HEK293 (cell line): Measurements from ENCODE around the gene NOP9.

Experiments used
- CTCF ChIA-PET: fragments of 350-600 bp; formaldehyde crosslinking; extraction: SDS; loops from one replicate; lab custom pipeline; 2021; ENCODE audit warnings: antibody characterized with exemption; lab: Yijun Ruan, JAX
- POLR2A ChIA-PET: fragments of 300-600 bp; formaldehyde crosslinking; extraction: SDS; loops from one replicate; lab custom pipeline; 2020; ENCODE audit warnings: antibody characterized with exemption, inconsistent platforms; lab: Yijun Ruan, JAX
- H3K27ac ChIP-seq: fragments of 200-500 bp; sonication (Bioruptor generic); 2 replicates; pipeline ENCODE4 v1.5.1; 2014; ENCODE audit warnings: low read depth, low read length, control low read depth, inconsistent platforms; ENCODE audit errors: extremely low read depth
- H3K36me3 ChIP-seq, 2 experiments: fragments of 200-500 bp in 1 of 2; sonication (Bioruptor generic) in 1 of 2; 1 replicate in 1 of 2; 2 replicates in 1 of 2; pipeline ENCODE4 v1.5.1; 2014 to 2017; ENCODE audit warnings: inconsistent platforms in 2 of 2, low read length in 2 of 2; ENCODE audit not compliant: control insufficient read depth in 2 of 2, insufficient read depth in 1 of 2
- H3K4me1 ChIP-seq: fragments of 200-500 bp; sonication (Bioruptor generic); 2 replicates; pipeline ENCODE4 v1.5.1; 2014; ENCODE audit warnings: mild to moderate bottlenecking, low read length, inconsistent platforms; ENCODE audit not compliant: control insufficient read depth, insufficient read depth
- H3K4me3 ChIP-seq: 2 replicates; pipeline ENCODE4 v1.5.1; 2011; ENCODE audit warnings: low read depth, mild to moderate bottlenecking, control low read depth, low read length, moderate library complexity
- H3K9me3 ChIP-seq: fragments of 200-500 bp; sonication (Bioruptor generic); 2 replicates; pipeline ENCODE4 v1.5.1; 2014; ENCODE audit warnings: low read depth, low read length, inconsistent platforms; ENCODE audit not compliant: control insufficient read depth, insufficient read depth
- EGR2 ChIP-seq: fragments of 450-650 bp; formaldehyde crosslinking; IDR thresholded peaks from 2 replicates; pipeline ENCODE4 v1.5.1; 2016; ENCODE audit warnings: low read depth, missing biosample characterization, missing genetic modification characterization
- REST ChIP-seq: fragments of 450-650 bp; formaldehyde crosslinking; IDR thresholded peaks from 2 replicates; pipeline ENCODE4 v1.5.1; 2016; ENCODE audit warnings: missing biosample characterization, missing genetic modification characterization
- YY2 ChIP-seq: fragments of 450-650 bp; formaldehyde crosslinking; IDR thresholded peaks from 2 replicates; pipeline ENCODE4 v1.5.1; 2016; ENCODE audit warnings: missing biosample characterization, missing genetic modification characterization
- ZFHX2 ChIP-seq: fragments of 450-650 bp; formaldehyde crosslinking; conservative IDR thresholded peaks from 2 replicates; pipeline ENCODE4 v1.5.1; 2016; ENCODE audit warnings: missing biosample characterization, missing genetic modification characterization
- ZNF202 ChIP-seq: fragments of 450-650 bp; formaldehyde crosslinking; IDR thresholded peaks from 2 replicates; pipeline ENCODE4 v1.5.1; 2016; ENCODE audit warnings: missing biosample characterization, missing genetic modification characterization, borderline replicate concordance
- ZNF585B ChIP-seq: fragments of 450-650 bp; formaldehyde crosslinking; IDR thresholded peaks from 2 replicates; pipeline ENCODE4 v1.5.1; 2016; ENCODE audit warnings: missing biosample characterization, missing genetic modification characterization
- ZNF677 ChIP-seq: fragments of 450-650 bp; IDR thresholded peaks from 2 replicates; pipeline ENCODE4 v1.5.0; 2018; ENCODE audit warnings: missing biosample characterization, mild to moderate bottlenecking, missing genetic modification characterization, moderate library complexity
- ZNF785 ChIP-seq: fragments of 450-650 bp; formaldehyde crosslinking; IDR thresholded peaks from 2 replicates; pipeline ENCODE4 v1.5.1; 2016; ENCODE audit warnings: missing biosample characterization, missing genetic modification characterization
- ZNF792 ChIP-seq: fragments of 450-650 bp; formaldehyde crosslinking; IDR thresholded peaks from 2 replicates; pipeline ENCODE4 v1.5.1; 2016; ENCODE audit warnings: missing biosample characterization, missing genetic modification characterization
- TF ChIP-seq, protein P1 (sequence below): fragments of 450-650 bp; formaldehyde crosslinking; IDR thresholded peaks from 2 replicates; pipeline ENCODE4 v1.5.1; 2016; ENCODE audit warnings: missing biosample characterization, missing genetic modification characterization
- TF ChIP-seq, protein P2 (sequence below): fragments of 450-650 bp; formaldehyde crosslinking; IDR thresholded peaks from 2 replicates; pipeline ENCODE4 v1.5.1; 2016; ENCODE audit warnings: missing biosample characterization, missing genetic modification characterization

Gene NOP9

DNA sequence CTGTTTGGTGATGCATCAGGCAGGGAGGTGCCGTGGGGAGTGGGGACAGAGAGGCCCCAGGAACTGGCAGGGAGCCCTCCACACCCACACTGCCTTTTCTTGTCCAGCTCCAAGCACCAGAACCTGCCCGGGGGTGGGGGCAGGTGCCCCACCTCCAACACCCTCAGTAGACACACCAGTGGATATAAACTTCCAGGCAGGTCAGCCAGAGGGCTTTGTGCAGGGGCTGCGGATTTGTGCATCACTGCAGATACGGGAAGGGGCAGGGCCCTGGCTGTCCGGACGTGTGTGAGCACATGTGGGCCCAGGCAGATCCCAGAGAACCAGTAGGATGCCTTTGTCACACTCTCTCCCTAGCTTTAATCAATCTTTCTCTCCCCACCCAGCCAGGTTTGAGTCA lies 35.4 kb upstream of the NOP9 start:
- Histone ChIP-seq H3K27ac (no peak overlapping the region), H3K9me3 (no peaks in the 10 kb centered on the region), H3K36me3 (peaks cover 0 to 34% of the 10 kb centered on the region in 2 experiments; a peak in 1 of 3 replicates), H3K4me1 (no peaks in the 10 kb centered on the region), H3K4me3 (no peak overlapping the region)
- CTCF ChIA-PET = no interaction called here
- POLR2A ChIA-PET = interaction anchor here (3.2 kb wide), 1 partner anchor 22 kb away, joined by 14 read pairs; the partner anchor contains the start of gene TINF2
- no peak for TF ChIP-seq REST (tag by site-specific recombination)
- peak; percentile 33; the same call in 1 of the 2 replicates for TF ChIP-seq ZFHX2 (tag by site-specific recombination)
- peak; percentile 50; the same call in 1 of the 2 replicates for TF ChIP-seq EGR2 (tag by site-specific recombination)

GRCh38 chr14:24266344-24267244 lies 33.1 kb upstream of the NOP9 start:
- POLR2A ChIA-PET = interaction anchor here (0.6 to 1.6 kb wide), 3 partner anchors 24 to 40 kb away, joined by 3 to 4 read pairs (median 4); partner anchors contain the start of gene TINF2
- Histone ChIP-seq H3K27ac (no peak overlapping the region), H3K4me3 (no peak overlapping the region), H3K9me3 (no peaks in the 10 kb centered on the region), H3K4me1 (no peaks in the 10 kb centered on the region), H3K36me3 (peaks cover 0 to 39% of the 10 kb centered on the region in 2 experiments; a peak in 1 of 3 replicates)
- TF ChIP-seq ZNF785 (tag by site-specific recombination) = no peak
- TF ChIP-seq EGR2 (tag by site-specific recombination) = peak; percentile 13; the same call in 1 of the 2 replicates
- CTCF ChIA-PET = interaction anchor here (1.2 to 1.6 kb wide), 3 partner anchors 15 to 30 kb away, joined by 3 to 4 read pairs (median 4); partner anchors contain the start of gene TINF2

GRCh38 chr14:24267516-24267915 lies 32.1 kb upstream of the NOP9 start:
- no peak overlapping the region for H3K4me3 ChIP-seq
- CTCF ChIA-PET = no interaction called here
- TF ChIP-seq ZNF677 (tag by site-specific recombination) = no peak
- TF ChIP-seq ZNF792 (tag by site-specific recombination) = no peak
- TF ChIP-seq, protein P1, sequence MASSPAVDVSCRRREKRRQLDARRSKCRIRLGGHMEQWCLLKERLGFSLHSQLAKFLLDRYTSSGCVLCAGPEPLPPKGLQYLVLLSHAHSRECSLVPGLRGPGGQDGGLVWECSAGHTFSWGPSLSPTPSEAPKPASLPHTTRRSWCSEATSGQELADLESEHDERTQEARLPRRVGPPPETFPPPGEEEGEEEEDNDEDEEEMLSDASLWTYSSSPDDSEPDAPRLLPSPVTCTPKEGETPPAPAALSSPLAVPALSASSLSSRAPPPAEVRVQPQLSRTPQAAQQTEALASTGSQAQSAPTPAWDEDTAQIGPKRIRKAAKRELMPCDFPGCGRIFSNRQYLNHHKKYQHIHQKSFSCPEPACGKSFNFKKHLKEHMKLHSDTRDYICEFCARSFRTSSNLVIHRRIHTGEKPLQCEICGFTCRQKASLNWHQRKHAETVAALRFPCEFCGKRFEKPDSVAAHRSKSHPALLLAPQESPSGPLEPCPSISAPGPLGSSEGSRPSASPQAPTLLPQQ = no peak
- TF ChIP-seq ZNF585B (tag by site-specific recombination) = no peak
- TF ChIP-seq, protein P2, sequence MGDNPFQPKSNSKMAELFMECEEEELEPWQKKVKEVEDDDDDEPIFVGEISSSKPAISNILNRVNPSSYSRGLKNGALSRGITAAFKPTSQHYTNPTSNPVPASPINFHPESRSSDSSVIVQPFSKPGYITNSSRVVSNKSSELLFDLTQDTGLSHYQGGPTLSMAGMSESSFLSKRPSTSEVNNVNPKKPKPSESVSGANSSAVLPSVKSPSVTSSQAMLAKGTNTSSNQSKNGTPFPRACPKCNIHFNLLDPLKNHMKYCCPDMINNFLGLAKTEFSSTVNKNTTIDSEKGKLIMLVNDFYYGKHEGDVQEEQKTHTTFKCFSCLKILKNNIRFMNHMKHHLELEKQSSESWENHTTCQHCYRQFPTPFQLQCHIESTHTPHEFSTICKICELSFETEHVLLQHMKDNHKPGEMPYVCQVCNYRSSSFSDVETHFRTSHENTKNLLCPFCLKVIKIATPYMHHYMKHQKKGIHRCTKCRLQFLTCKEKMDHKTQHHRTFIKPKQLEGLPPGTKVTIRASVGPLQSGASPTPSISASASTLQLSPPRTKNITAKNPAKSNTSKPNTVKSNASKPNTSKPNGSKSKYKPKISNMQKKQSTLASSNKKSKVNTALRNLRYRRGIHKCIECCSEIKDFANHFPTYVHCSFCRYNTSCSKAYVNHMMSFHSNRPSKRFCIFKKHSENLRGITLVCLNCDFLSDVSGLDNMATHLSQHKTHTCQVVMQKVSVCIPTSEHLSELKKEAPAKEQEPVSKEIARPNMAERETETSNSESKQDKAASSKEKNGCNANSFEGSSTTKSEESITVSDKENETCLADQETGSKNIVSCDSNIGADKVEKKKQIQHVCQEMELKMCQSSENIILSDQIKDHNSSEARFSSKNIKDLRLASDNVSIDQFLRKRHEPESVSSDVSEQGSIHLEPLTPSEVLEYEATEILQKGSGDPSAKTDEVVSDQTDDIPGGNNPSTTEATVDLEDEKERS (tag by site-specific recombination) = no peak
- no peak for TF ChIP-seq YY2 (tag by site-specific recombination)
- no peak for TF ChIP-seq ZNF202 (tag by site-specific recombination)
- TF ChIP-seq, all 188 proteins: peak for 0
- Histone ChIP-seq H3K36me3 (peaks cover 0 to 39% of the 10 kb centered on the region in 2 experiments; a peak in 1 of 3 replicates), H3K27ac (no peak overlapping the region), H3K4me1 (peaks cover 3% of the 10 kb centered on the region; the same call in 1 of the 2 replicates), H3K9me3 (no peaks in the 10 kb centered on the region)
- POLR2A ChIA-PET = interaction anchor here (0.6 kb wide), 1 partner anchor 37 kb away, joined by 4 read pairs; no protein-coding TSS in a partner anchor
